ENCODE results near the gene ADCY9. TPM values are rescaled to one million over a fixed set of nuclear protein-coding genes. Genes with fewer than 3 reads are reported as not detected.

The ADCY9 gene
- total RNA-seq, 8 experiments from 2014 or later: 4.9 to 17.4 (median 9.4) TPM

DNA sequence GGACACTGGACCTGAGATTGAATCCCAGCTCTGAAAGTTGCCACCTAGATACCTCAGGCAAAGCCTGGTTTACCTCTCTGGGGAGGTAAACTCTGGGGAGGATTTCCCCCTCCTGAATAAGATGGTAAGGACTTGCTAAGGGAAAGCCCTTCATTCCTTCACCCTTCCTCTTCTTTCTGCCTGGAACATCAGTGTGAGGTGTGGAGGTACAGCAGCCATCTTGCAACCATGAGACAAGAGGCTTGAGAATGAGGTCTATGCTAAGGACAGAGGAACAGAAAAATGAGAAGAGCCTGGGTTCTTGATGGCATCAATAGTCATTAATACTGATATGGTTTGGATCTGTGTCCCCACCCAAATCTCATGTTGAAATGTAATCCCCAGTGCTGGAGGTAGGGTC, 23.7 kb upstream of the ADCY9 start:
- H3K4me3 ChIP-seq: no peak overlapping the region
- no peak for ATAC-seq (replicated peaks in 6 of 8)
- no peak overlapping the region for H3K27ac ChIP-seq
- H3K4me1 ChIP-seq (replicated peaks in 1 of 2): no peaks in the 10 kb centered on the region
- in situ Hi-C loops (cut with MboI; ENCODE audit: low pct_unique_long_range_greater_than_20kb in 2 of 9, low sequenced_read_pairs in 9 of 9, unreplicated experiment in 9 of 9): no loop called here

DNA sequence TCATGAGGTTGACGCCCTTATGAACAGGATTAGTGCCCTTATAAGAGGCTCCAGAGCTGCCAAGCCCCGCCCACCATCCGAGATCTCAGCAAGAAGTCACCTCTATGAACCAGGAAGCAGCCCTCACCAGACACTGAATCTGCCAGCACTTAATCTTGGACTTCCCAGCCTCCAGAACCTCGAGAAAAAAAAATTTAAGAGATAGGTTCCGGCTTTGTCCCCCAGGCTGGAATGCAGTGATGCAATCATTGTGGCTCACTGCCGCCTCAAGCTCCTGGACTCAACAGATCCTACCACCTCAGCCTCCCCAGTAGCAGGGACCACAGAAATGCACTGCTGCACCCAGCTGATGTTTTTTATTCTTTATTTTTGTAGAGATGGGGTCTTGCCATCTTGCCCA, 22.5 kb upstream of the ADCY9 start:
- H3K4me1 ChIP-seq (replicated peaks in 1 of 2): no peaks in the 10 kb centered on the region
- H3K4me3 ChIP-seq: no peak overlapping the region
- WGBS, 10 experiments: 65 to 100% (median 100%) methylated on average over 1 to 5 of the region's 6 CpGs; no CpG with 5 or more reads in 3 of the 10 experiments
- no peak overlapping the region for H3K27ac ChIP-seq
- ATAC-seq (replicated peaks in 6 of 8): no peak
- in situ Hi-C loops (cut with MboI; ENCODE audit: low pct_unique_long_range_greater_than_20kb in 2 of 9, low sequenced_read_pairs in 9 of 9, unreplicated experiment in 9 of 9): no loop called here

DNA sequence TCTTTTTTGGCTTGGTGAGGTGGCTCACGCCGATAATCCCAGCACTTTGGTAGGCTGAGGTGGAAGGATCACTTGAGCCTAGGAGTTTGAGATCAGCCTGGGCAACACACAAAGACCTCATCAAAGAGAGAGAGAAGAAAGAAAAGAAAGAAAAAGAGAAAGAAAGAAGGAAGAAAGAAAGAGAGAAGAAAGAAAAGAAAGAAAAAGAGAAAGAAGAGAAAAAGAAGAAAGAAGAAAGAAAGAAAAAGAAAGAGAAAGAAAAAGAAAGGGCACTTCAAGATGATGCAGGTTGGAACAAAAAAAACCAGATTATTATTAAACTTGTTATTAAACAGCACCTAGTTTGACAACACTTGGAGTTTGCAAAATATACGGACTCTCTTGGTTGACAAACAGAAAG, 21.2 kb upstream of the ADCY9 start:
- ATAC-seq (replicated peaks in 6 of 8): no peak
- Histone ChIP-seq H3K4me1 (replicated peaks in 1 of 2) (no peaks in the 10 kb centered on the region), H3K4me3 (no peak overlapping the region), H3K27ac (no peak overlapping the region)
- WGBS, 10 experiments: 61 to 100% (median 86%) methylated on average over 1 to 3 of the region's 3 CpGs; no CpG with 5 or more reads in 1 of the 10 experiments
- in situ Hi-C loops (cut with MboI; ENCODE audit: low pct_unique_long_range_greater_than_20kb in 2 of 9, low sequenced_read_pairs in 9 of 9, unreplicated experiment in 9 of 9): no loop called here

DNA sequence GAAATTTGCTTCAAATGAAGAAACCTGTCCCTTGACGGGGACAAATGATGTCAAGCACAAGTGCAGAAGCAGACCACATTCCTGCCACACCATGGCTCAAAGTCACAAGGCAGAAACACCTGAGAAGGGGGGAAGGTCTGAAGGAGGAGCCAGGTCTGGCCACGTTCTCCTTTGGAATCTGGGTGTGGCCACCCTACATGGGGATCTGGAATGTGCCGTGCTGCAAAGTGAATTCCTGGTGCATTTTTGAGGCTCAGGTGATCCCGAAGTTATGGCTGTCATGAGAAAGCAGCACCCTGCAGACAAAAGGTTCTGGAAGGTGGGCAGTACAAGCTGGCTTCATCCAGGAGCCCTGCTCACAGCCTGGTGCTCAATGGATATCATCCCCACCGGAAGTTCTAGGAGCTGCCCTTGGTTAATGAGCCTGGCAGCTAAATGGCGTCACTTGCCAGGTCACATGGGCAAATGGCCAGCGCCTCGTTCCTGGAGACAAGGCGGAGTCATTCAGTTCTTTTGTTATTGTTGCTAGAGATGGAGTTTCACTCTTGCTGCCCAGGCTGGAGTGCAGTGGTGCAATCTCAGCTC, 20.1 kb upstream of the ADCY9 start:
- Histone ChIP-seq H3K27ac (no peak overlapping the region), H3K4me1 (replicated peaks in 1 of 2) (no peaks in the 10 kb centered on the region), H3K4me3 (no peak overlapping the region)
- ATAC-seq (replicated peaks in 6 of 8): no peak
- in situ Hi-C loops (cut with MboI; ENCODE audit: low pct_unique_long_range_greater_than_20kb in 2 of 9, low sequenced_read_pairs in 9 of 9, unreplicated experiment in 9 of 9): no loop called here
- 50 to 100% (median 75%) methylated on average over 1 to 8 of the region's 9 CpGs; no CpG with 5 or more reads in 2 of the 10 experiments for WGBS, 10 experiments

DNA sequence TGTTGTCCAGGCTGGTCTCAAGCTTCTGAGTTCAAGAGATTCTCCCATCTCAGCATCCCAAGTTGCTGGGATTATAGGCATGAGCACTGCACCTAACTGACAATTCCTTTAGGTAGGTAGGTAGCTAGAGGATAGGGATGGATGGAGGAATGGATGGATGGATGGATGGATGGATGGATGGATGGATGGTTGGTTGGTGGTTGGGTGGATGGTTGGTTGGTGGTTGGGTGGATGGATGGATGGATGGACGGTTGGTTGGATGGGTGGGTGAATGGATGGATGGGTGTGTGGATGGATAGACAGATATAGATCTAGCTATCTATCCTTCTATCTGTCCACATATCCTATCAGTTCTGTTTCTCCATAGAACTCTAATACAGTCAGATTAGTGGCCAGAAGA, 19.3 kb upstream of the ADCY9 start:
- WGBS, 10 experiments: 60 to 100% (median 100%) methylated on average over 1 of the region's 1 CpG; no CpG with 5 or more reads in 7 of the 10 experiments
- in situ Hi-C loops (cut with MboI; ENCODE audit: low pct_unique_long_range_greater_than_20kb in 2 of 9, low sequenced_read_pairs in 9 of 9, unreplicated experiment in 9 of 9): no loop called here
- Histone ChIP-seq H3K27ac (no peak overlapping the region), H3K4me1 (replicated peaks in 1 of 2) (no peaks in the 10 kb centered on the region), H3K4me3 (no peak overlapping the region)
- ATAC-seq (replicated peaks in 6 of 8): no peak

DNA sequence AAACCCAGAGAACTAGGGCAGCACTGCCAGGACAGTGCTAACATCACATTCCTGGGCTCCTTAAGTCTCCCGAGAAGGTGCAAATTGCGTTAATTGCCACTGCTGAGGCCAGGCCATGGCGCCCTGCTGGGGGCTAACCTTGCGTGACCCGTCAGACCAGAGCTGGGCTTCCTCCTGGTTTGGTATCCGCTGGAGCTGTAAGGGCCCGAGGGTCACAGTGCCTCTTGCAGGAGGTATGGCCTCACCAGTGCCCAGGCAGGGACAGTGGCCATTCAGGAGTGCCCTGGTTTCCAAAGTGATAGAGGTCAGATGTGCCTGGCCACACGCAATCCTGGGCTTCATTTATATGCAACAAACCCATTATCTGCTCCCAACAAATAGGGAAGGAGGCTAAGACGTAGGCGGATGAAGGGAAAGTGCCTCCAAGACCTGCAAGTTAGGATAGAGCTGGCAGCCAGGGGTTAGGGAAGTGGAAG, 17.7 kb upstream of the ADCY9 start:
- in situ Hi-C loops (cut with MboI; ENCODE audit: low pct_unique_long_range_greater_than_20kb in 2 of 9, low sequenced_read_pairs in 9 of 9, unreplicated experiment in 9 of 9): no loop called here
- Histone ChIP-seq H3K4me1 (replicated peaks in 1 of 2) (no peaks in the 10 kb centered on the region), H3K4me3 (no peak overlapping the region), H3K27ac (no peak overlapping the region)
- 63 to 88% (median 72%) methylated on average over 4 to 7 of the region's 10 CpGs; no CpG with 5 or more reads in 6 of the 10 experiments for WGBS, 10 experiments
- ATAC-seq (replicated peaks in 6 of 8): no peak

DNA sequence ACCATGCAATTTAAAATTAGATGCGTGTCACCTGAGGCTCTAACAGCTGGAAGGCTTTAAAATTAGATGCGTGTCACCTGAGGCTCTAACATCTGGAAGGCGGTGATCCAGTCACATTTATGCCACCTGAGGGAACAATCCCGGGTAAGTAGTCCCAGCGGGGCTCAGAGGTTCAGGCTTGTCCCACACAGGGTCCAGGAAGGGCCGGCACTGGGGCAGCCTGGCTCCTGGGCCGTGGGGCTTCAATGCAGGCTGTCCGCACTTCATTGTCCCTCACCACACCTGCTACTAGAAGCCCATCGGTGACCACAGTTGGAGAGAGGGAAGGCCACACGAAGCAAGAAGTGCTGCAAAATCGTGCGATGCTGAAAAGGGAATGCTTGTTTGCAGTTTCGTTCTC, 15.4 kb upstream of the ADCY9 start:
- in situ Hi-C loops (cut with MboI; ENCODE audit: low pct_unique_long_range_greater_than_20kb in 2 of 9, low sequenced_read_pairs in 9 of 9, unreplicated experiment in 9 of 9): no loop called here
- WGBS, 10 experiments: 14 to 90% (median 78%) methylated on average over 1 to 7 of the region's 13 CpGs; no CpG with 5 or more reads in 5 of the 10 experiments
- Histone ChIP-seq H3K4me3 (no peak overlapping the region), H3K4me1 (replicated peaks in 1 of 2) (no peaks in the 10 kb centered on the region), H3K27ac (no peak overlapping the region)
- ATAC-seq (replicated peaks in 6 of 8): no peak

DNA sequence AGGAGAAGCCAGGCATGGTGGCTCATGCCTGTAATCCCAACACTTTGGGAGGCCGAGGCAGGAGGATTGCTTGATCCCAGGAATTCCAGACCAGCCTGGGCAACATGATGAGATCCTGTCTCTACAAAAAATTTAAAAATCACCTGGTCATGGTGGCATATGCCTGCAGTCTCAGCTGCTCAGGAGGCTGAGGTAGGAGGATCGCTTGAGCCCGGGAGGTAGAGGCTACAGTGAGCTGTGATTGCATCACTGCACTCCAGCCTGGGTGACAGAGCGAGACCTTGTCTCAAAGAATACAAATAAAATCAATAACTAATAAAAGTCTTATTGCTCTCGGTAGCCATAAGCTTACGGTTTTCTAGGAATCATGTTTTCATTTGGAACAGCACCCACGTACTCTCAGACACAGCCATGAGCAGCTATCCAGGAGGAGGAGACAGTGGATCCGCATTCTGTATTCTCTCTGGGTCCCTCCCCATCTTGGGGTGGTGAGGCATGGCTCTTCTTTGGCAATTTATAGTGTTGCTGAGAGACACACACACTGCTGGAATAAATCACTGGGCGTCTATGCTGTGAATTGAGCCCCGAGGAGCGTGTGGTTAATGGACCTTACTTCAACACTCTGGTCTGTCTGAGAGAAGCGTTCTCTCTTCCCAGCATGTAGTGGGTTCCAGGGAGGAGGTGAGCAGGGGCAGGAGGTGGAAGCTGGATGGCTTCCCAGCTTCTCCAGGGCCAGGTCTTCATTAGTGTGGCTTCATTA, 8.5 kb upstream of the ADCY9 start:
- peak in 5 of 8 experiments; percentile 51 to 79 (median 68) for ATAC-seq (replicated peaks in 6 of 8)
- WGBS, 10 experiments: 59 to 100% (median 79%) methylated on average over 3 to 9 of the region's 12 CpGs
- in situ Hi-C loops (cut with MboI; ENCODE audit: low pct_unique_long_range_greater_than_20kb in 2 of 9, low sequenced_read_pairs in 9 of 9, unreplicated experiment in 9 of 9): loop anchor here in 1 of 9 experiments (25.0 kb wide), 1 partner anchor 112 kb away; no protein-coding TSS in a partner anchor
- H3K27ac ChIP-seq: peak overlapping the region in 1 of 2 donors; percentile 13
- H3K4me1 ChIP-seq (replicated peaks in 1 of 2): peaks cover 6 to 10% of the 10 kb centered on the region in 2 donors
- H3K4me3 ChIP-seq: no peak overlapping the region

DNA sequence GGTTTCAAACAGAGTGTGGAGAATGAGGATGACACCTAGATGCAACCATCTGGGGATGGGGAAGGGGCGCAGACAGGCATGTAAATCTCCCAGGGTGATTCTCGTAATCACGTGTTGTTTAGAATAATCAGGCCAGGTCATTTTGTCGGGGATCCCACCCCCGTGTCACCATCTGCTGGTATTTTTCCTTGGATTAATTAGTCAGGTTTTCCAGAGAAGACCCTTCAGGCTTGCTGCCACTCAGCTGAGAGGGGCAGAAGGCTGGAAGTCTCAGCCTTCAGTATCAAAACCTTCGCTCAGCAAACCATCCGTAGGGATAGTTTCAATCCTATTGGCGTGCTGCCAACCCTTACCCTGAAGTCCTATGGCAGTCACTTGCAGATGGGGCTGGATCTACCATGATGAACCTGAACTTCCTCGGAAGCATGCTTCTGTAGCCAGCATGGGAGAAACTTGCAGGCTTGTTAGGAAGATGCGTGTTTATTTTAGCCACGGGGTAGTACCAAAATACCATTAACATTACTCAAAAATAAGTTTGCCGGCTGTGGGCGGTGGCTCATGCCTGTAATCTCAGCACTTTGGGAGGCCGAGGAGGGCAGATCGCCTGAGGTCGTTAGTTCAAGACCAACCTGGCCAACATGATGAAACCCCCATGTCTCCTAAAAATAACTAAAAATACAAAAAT, 7.5 kb upstream of the ADCY9 start:
- Histone ChIP-seq H3K4me1 (replicated peaks in 1 of 2) (peaks cover 6 to 10% of the 10 kb centered on the region in 2 donors), H3K4me3 (no peak overlapping the region), H3K27ac (no peak overlapping the region)
- 33 to 85% (median 70%) methylated on average over 1 to 14 of the region's 16 CpGs; no CpG with 5 or more reads in 1 of the 10 experiments for WGBS, 10 experiments
- peak in 3 of 8 experiments; percentile 30 to 39 (median 32) for ATAC-seq (replicated peaks in 6 of 8)
- in situ Hi-C loops (cut with MboI; ENCODE audit: low pct_unique_long_range_greater_than_20kb in 2 of 9, low sequenced_read_pairs in 9 of 9, unreplicated experiment in 9 of 9): loop anchor here in 1 of 9 experiments (25.0 kb wide), 1 partner anchor 111 kb away; no protein-coding TSS in a partner anchor

DNA sequence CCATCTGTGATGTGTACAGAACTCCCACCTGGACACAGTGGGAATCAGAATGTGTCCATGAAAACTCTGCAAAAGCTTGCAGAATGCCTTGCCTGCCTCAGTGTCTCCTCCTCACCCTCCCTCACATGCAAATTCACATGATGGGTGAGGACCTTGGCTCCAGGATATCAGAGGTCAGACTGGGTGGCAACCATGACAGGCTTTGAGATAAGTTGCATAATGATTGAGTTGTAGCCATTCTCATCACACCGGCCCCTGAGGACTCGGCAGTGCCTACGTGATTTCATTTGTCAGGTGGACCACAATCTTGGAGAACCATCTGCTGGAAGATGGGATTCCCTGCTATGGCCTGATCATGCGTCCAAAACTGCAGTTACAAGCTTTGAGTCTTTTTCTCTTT, 3.9 kb upstream of the ADCY9 start:
- Histone ChIP-seq H3K4me1 (replicated peaks in 1 of 2) (peaks cover 5 to 11% of the 10 kb centered on the region in 2 donors), H3K4me3 (no peak overlapping the region), H3K27ac (no peak overlapping the region)
- in situ Hi-C loops (cut with MboI; ENCODE audit: low pct_unique_long_range_greater_than_20kb in 2 of 9, low sequenced_read_pairs in 9 of 9, unreplicated experiment in 9 of 9): loop anchor here in 1 of 9 experiments (25.0 kb wide), 1 partner anchor 108 kb away; no protein-coding TSS in a partner anchor
- 67 to 100% (median 90%) methylated on average over 1 to 4 of the region's 4 CpGs; no CpG with 5 or more reads in 6 of the 10 experiments for WGBS, 10 experiments
- ATAC-seq (replicated peaks in 6 of 8): no peak

DNA sequence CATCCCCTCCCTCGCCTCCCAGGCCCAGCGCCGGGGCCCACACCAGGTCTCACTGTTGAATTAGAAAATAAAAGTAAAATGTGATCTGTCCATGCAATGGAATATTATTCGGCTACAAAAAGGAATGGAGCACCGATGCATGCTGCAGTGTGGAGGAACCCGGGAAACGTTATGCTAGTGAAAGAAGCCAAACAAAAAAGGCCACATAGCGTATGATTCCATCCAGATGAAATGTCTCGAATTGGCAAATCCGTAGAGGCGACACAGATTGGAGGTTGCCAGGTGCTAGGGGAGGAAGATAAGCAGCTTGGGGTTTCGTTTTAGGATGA, 972 bp upstream of the ADCY9 start:
- Histone ChIP-seq H3K4me3 (peak overlapping the region in 3 of 5 donors; percentile 52 to 64 (median 58)), H3K27ac (no peak overlapping the region), H3K4me1 (replicated peaks in 1 of 2) (peaks cover 23 to 25% of the 10 kb centered on the region in 2 donors)
- no peak for ATAC-seq (replicated peaks in 6 of 8)
- 68 to 100% (median 89%) methylated on average over 3 to 12 of the region's 12 CpGs; no CpG with 5 or more reads in 1 of the 10 experiments for WGBS, 10 experiments
- in situ Hi-C loops (cut with MboI; ENCODE audit: low pct_unique_long_range_greater_than_20kb in 2 of 9, low sequenced_read_pairs in 9 of 9, unreplicated experiment in 9 of 9): loop anchor here in 1 of 9 experiments (25.0 kb wide), 1 partner anchor 105 kb away; no protein-coding TSS in a partner anchor

DNA sequence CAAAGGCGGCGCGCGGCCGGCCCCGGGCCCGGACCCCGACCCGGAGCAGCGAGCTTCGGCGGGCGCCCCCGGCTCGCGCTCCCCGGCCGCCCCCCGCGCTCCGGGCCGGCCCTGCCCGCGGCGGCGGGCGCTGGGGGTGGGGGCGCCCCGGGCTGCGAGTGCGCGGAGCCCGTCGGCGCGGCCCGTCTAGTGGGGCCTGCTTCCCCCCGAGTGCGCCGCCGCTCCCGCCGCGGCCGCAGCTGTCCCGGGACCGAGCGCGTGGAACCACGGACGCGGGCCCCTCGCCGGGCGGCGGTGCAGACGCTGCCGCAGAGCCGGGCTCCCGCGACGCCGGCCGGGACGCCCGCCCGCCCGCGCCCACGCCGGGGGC, 308 bp downstream of the ADCY9 start:
- H3K4me3 ChIP-seq: peak overlapping the region; percentile 52 to 64 (median 58)
- WGBS, 10 experiments: no CpG with 5 or more reads among the region's 71 CpGs
- in situ Hi-C loops (cut with MboI; ENCODE audit: low pct_unique_long_range_greater_than_20kb in 2 of 9, low sequenced_read_pairs in 9 of 9, unreplicated experiment in 9 of 9): loop anchor here in 1 of 9 experiments (25.0 kb wide), 1 partner anchor 104 kb away; no protein-coding TSS in a partner anchor

More for the DNA sequence above, 308 bp downstream of the ADCY9 start:
- H3K4me1 ChIP-seq (replicated peaks in 1 of 2): peaks cover 33 to 35% of the 10 kb centered on the region in 2 donors
- peak overlapping the region; percentile 21 to 53 for H3K27ac ChIP-seq
- ATAC-seq (replicated peaks in 6 of 8): peak in 6 of 8 experiments; percentile 40 to 53 (median 46)
